WTC11 (cell line): Measurements from ENCODE around the gene ULK4.

ENCODE experiments used
- ATF2 ChIP-seq: sonication (generic); formaldehyde crosslinking; IDR thresholded peaks from 2 replicates; pipeline ENCODE4 v1.8.1; 2022; ENCODE audit warnings: low read depth, missing genetic modification reagents, borderline replicate concordance
- CREB1 ChIP-seq: sonication (generic); formaldehyde crosslinking; IDR thresholded peaks from 2 replicates; pipeline ENCODE4 v1.8.0; 2023; ENCODE audit warnings: mild to moderate bottlenecking, missing genetic modification reagents
- KAT7 ChIP-seq: sonication (generic); formaldehyde crosslinking; IDR thresholded peaks from 2 replicates; pipeline ENCODE4 v1.8.1; 2023; ENCODE audit warnings: missing genetic modification reagents, mild to moderate bottlenecking, borderline replicate concordance
- MXD4 ChIP-seq: fragments of 250-450 bp; sonication (Bioruptor Pico); IDR thresholded peaks from 2 replicates; pipeline ENCODE4 v1.8.0; 2021; ENCODE audit warnings: mild to moderate bottlenecking, moderate library complexity, borderline replicate concordance
- NR2C2 ChIP-seq: sonication (generic); formaldehyde crosslinking; IDR thresholded peaks from 2 replicates; pipeline ENCODE4 v1.8.0; 2022; ENCODE audit warnings: mild to moderate bottlenecking, missing genetic modification reagents
- NR3C1 ChIP-seq: sonication (generic); formaldehyde crosslinking; conservative IDR thresholded peaks from 2 replicates; pipeline ENCODE4 v1.8.1; 2023; ENCODE audit warnings: low read depth, mild to moderate bottlenecking, missing genetic modification reagents
- SP1 ChIP-seq: sonication (generic); formaldehyde crosslinking; conservative IDR thresholded peaks from 2 replicates; pipeline ENCODE4 v1.8.1; 2022; ENCODE audit warnings: missing genetic modification reagents
- ZNF138 ChIP-seq: sonication (generic); formaldehyde crosslinking; conservative IDR thresholded peaks from 2 replicates; pipeline ENCODE4 v1.8.1; 2022; ENCODE audit warnings: mild to moderate bottlenecking, moderate library complexity, missing genetic modification reagents
- ZNF317 ChIP-seq: sonication (generic); formaldehyde crosslinking; IDR thresholded peaks from 2 replicates; pipeline ENCODE4 v1.8.1; 2023; ENCODE audit warnings: low read depth, mild to moderate bottlenecking, moderate library complexity, missing genetic modification reagents, borderline replicate concordance
- ZNF512 ChIP-seq: sonication (generic); formaldehyde crosslinking; IDR thresholded peaks from 2 replicates; pipeline ENCODE4 v1.8.1; 2022; ENCODE audit warnings: missing genetic modification reagents, borderline replicate concordance
- TF ChIP-seq, protein P1 (sequence below): fragments of 200-600 bp; IDR thresholded peaks from 2 replicates; pipeline ENCODE4 v1.8.0; 2022; ENCODE audit warnings: antibody characterized with exemption

DNA sequence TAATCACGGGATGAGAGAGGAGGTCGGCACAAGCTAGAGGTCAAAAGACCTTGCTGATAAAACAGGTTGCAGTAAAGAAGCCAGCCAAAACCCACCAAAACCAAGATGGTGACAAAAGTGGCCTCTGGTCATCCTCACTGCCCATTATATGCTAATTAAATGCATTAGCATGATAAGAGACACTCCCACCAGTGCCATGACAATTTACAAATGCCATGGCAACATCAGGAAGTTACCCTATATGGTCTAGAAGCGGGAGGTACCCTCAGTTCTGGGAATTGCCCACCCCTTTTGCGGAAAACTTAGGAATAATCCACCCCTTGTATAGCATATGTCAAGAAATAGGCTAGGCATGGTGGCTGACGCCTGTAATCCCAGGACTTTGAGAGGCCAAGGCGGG, 4.3 kb upstream of the ULK4 start:
- TF ChIP-seq, protein P1, sequence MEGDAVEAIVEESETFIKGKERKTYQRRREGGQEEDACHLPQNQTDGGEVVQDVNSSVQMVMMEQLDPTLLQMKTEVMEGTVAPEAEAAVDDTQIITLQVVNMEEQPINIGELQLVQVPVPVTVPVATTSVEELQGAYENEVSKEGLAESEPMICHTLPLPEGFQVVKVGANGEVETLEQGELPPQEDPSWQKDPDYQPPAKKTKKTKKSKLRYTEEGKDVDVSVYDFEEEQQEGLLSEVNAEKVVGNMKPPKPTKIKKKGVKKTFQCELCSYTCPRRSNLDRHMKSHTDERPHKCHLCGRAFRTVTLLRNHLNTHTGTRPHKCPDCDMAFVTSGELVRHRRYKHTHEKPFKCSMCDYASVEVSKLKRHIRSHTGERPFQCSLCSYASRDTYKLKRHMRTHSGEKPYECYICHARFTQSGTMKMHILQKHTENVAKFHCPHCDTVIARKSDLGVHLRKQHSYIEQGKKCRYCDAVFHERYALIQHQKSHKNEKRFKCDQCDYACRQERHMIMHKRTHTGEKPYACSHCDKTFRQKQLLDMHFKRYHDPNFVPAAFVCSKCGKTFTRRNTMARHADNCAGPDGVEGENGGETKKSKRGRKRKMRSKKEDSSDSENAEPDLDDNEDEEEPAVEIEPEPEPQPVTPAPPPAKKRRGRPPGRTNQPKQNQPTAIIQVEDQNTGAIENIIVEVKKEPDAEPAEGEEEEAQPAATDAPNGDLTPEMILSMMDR = no peak
- TF ChIP-seq SP1 (CRISPR knock-in tag) (no peak), ATF2 (CRISPR knock-in tag) (no peak), NR2C2 (CRISPR knock-in tag) (no peak), CREB1 (CRISPR knock-in tag) (no peak), NR3C1 (no peak), ZNF317 (CRISPR knock-in tag) (no peak), MXD4 (CRISPR knock-in tag) (no peak), ZNF512 (CRISPR knock-in tag) (no peak), KAT7 (no peak), ZNF138 (CRISPR knock-in tag) (no peak)
